ENCODE data around the gene PAK1.

The PAK1 gene

GRCh38 chr11:77418971-77419597 is 54.8 kb downstream of the PAK1 start:
- Histone ChIP-seq H3K4me1 (ENCODE audit: control insufficient read depth, insufficient read depth, low read length) (no peaks in the 10 kb centered on the region), H3K4me3 (ENCODE audit: low read length in 2 of 2) (no peak overlapping the region), H3K9ac (ENCODE audit: low read length in 2 of 2) (no peak overlapping the region), H3K36me3 (ENCODE audit: control insufficient read depth in 2 of 2, insufficient read depth in 2 of 2, low read length in 2 of 2) (no peaks in the 10 kb centered on the region), H3K27ac (ENCODE audit: low read length) (no peak overlapping the region), H3K9me3 (ENCODE audit: control insufficient read depth in 2 of 2, low read length in 2 of 2) (no peaks in the 10 kb centered on the region), H3K27me3 (ENCODE audit: control insufficient read depth in 1 of 2, insufficient read depth in 2 of 2, low read length in 2 of 2) (no peaks in the 10 kb centered on the region)

- H3K36me3 ChIP-seq (ENCODE audit: control insufficient read depth in 2 of 2, insufficient read depth in 2 of 2, low read length in 2 of 2), result no peaks in the 10 kb centered on the region
- H3K9me3 ChIP-seq (ENCODE audit: control insufficient read depth in 2 of 2, low read length in 2 of 2), result no peaks in the 10 kb centered on the region
- no peak overlapping the region for H3K4me3 ChIP-seq (ENCODE audit: low read length in 2 of 2)
- no peak overlapping the region for H3K9ac ChIP-seq (ENCODE audit: low read length in 2 of 2)
- no peak overlapping the region for H3K27ac ChIP-seq (ENCODE audit: low read length)
- no peaks in the 10 kb centered on the region for H3K27me3 ChIP-seq (ENCODE audit: control insufficient read depth in 1 of 2, insufficient read depth in 2 of 2, low read length in 2 of 2)
- H3K4me1 ChIP-seq (ENCODE audit: control insufficient read depth, insufficient read depth, low read length), result no peaks in the 10 kb centered on the region
Measured at GRCh38 chr11:77418155-77418970, 55.5 kb downstream of the PAK1 start.

- H3K36me3 ChIP-seq (ENCODE audit: control insufficient read depth in 2 of 2, insufficient read depth in 2 of 2, low read length in 2 of 2), result no peaks in the 10 kb centered on the region
- no peak overlapping the region for H3K4me3 ChIP-seq (ENCODE audit: low read length in 2 of 2)
- peaks cover 9% of the 10 kb centered on the region for H3K4me1 ChIP-seq (ENCODE audit: control insufficient read depth, insufficient read depth, low read length)
- no peaks in the 10 kb centered on the region for H3K27me3 ChIP-seq (ENCODE audit: control insufficient read depth in 1 of 2, insufficient read depth in 2 of 2, low read length in 2 of 2)
- no peak overlapping the region for H3K9ac ChIP-seq (ENCODE audit: low read length in 2 of 2)
- no peak overlapping the region for H3K27ac ChIP-seq (ENCODE audit: low read length)
- H3K9me3 ChIP-seq (ENCODE audit: control insufficient read depth in 2 of 2, low read length in 2 of 2), result no peaks in the 10 kb centered on the region
Measured at GRCh38 chr11:77416357-77416756, 57.5 kb downstream of the PAK1 start.

- H3K9me3 ChIP-seq (ENCODE audit: control insufficient read depth in 2 of 2, low read length in 2 of 2), result no peaks in the 10 kb centered on the region
- H3K4me1 ChIP-seq (ENCODE audit: control insufficient read depth, insufficient read depth, low read length), result peaks cover 13% of the 10 kb centered on the region
- H3K27ac ChIP-seq (ENCODE audit: low read length), result no peak overlapping the region
- H3K4me3 ChIP-seq (ENCODE audit: low read length in 2 of 2), result no peak overlapping the region
- H3K9ac ChIP-seq (ENCODE audit: low read length in 2 of 2), result no peak overlapping the region
- no peaks in the 10 kb centered on the region for H3K27me3 ChIP-seq (ENCODE audit: control insufficient read depth in 1 of 2, insufficient read depth in 2 of 2, low read length in 2 of 2)
- no peaks in the 10 kb centered on the region for H3K36me3 ChIP-seq (ENCODE audit: control insufficient read depth in 2 of 2, insufficient read depth in 2 of 2, low read length in 2 of 2)
Measured at GRCh38 chr11:77413850-77414460, 59.9 kb downstream of the PAK1 start.

- Histone ChIP-seq H3K9ac (ENCODE audit: low read length in 2 of 2) (no peak overlapping the region), H3K27me3 (ENCODE audit: control insufficient read depth in 1 of 2, insufficient read depth in 2 of 2, low read length in 2 of 2) (no peaks in the 10 kb centered on the region), H3K4me3 (ENCODE audit: low read length in 2 of 2) (no peak overlapping the region), H3K9me3 (ENCODE audit: control insufficient read depth in 2 of 2, low read length in 2 of 2) (no peaks in the 10 kb centered on the region), H3K27ac (ENCODE audit: low read length) (no peak overlapping the region), H3K36me3 (ENCODE audit: control insufficient read depth in 2 of 2, insufficient read depth in 2 of 2, low read length in 2 of 2) (no peaks in the 10 kb centered on the region), H3K4me1 (ENCODE audit: control insufficient read depth, insufficient read depth, low read length) (peaks cover 13% of the 10 kb centered on the region)
Measured at GRCh38 chr11:77412814-77413213, 61.1 kb downstream of the PAK1 start.

GRCh38 chr11:77411717-77412441 is 62.0 kb downstream of the PAK1 start:
- H3K36me3 ChIP-seq (ENCODE audit: control insufficient read depth in 2 of 2, insufficient read depth in 2 of 2, low read length in 2 of 2), result no peaks in the 10 kb centered on the region
- H3K9ac ChIP-seq (ENCODE audit: low read length in 2 of 2), result peak overlapping the region; percentile 77 to 83
- peak overlapping the region; percentile 79 for H3K27ac ChIP-seq (ENCODE audit: low read length)
- no peaks in the 10 kb centered on the region for H3K9me3 ChIP-seq (ENCODE audit: control insufficient read depth in 2 of 2, low read length in 2 of 2)
- no peaks in the 10 kb centered on the region for H3K27me3 ChIP-seq (ENCODE audit: control insufficient read depth in 1 of 2, insufficient read depth in 2 of 2, low read length in 2 of 2)
- H3K4me3 ChIP-seq (ENCODE audit: low read length in 2 of 2), result peak overlapping the region; percentile 73 to 88
- H3K4me1 ChIP-seq (ENCODE audit: control insufficient read depth, insufficient read depth, low read length), result peaks cover 13% of the 10 kb centered on the region

GRCh38 chr11:77411137-77411707 is 62.7 kb downstream of the PAK1 start:
- H3K27ac ChIP-seq (ENCODE audit: low read length), result peak overlapping the region; percentile 79

GRCh38 chr11:77410076-77410827 is 63.6 kb downstream of the PAK1 start:
- no peak overlapping the region for H3K9ac ChIP-seq (ENCODE audit: low read length in 2 of 2)
- peak overlapping the region; percentile 26 for H3K27ac ChIP-seq (ENCODE audit: low read length)
- peaks cover 17% of the 10 kb centered on the region for H3K4me1 ChIP-seq (ENCODE audit: control insufficient read depth, insufficient read depth, low read length)

More at GRCh38 chr11:77411137-77411707, 62.7 kb downstream of the PAK1 start:
- H3K9ac ChIP-seq (ENCODE audit: low read length in 2 of 2), result peak overlapping the region; percentile 77 to 83
- no peaks in the 10 kb centered on the region for H3K36me3 ChIP-seq (ENCODE audit: control insufficient read depth in 2 of 2, insufficient read depth in 2 of 2, low read length in 2 of 2)
- H3K4me3 ChIP-seq (ENCODE audit: low read length in 2 of 2), result peak overlapping the region; percentile 73 to 88
- H3K27me3 ChIP-seq (ENCODE audit: control insufficient read depth in 1 of 2, insufficient read depth in 2 of 2, low read length in 2 of 2), result no peaks in the 10 kb centered on the region
- H3K9me3 ChIP-seq (ENCODE audit: control insufficient read depth in 2 of 2, low read length in 2 of 2), result no peaks in the 10 kb centered on the region
- peaks cover 16% of the 10 kb centered on the region for H3K4me1 ChIP-seq (ENCODE audit: control insufficient read depth, insufficient read depth, low read length)

GRCh38 chr11:77409046-77409445 is 64.8 kb downstream of the PAK1 start:
- Histone ChIP-seq H3K4me1 (ENCODE audit: control insufficient read depth, insufficient read depth, low read length) (peaks cover 17% of the 10 kb centered on the region), H3K36me3 (ENCODE audit: control insufficient read depth in 2 of 2, insufficient read depth in 2 of 2, low read length in 2 of 2) (no peaks in the 10 kb centered on the region), H3K9ac (ENCODE audit: low read length in 2 of 2) (no peak overlapping the region), H3K27me3 (ENCODE audit: control insufficient read depth in 1 of 2, insufficient read depth in 2 of 2, low read length in 2 of 2) (no peaks in the 10 kb centered on the region), H3K4me3 (ENCODE audit: low read length in 2 of 2) (no peak overlapping the region), H3K27ac (ENCODE audit: low read length) (no peak overlapping the region), H3K9me3 (ENCODE audit: control insufficient read depth in 2 of 2, low read length in 2 of 2) (no peaks in the 10 kb centered on the region)

More at GRCh38 chr11:77410076-77410827, 63.6 kb downstream of the PAK1 start:
- peak overlapping the region in 1 of 2 donors; percentile 88 for H3K4me3 ChIP-seq (ENCODE audit: low read length in 2 of 2)
- H3K27me3 ChIP-seq (ENCODE audit: control insufficient read depth in 1 of 2, insufficient read depth in 2 of 2, low read length in 2 of 2), result no peaks in the 10 kb centered on the region
- H3K36me3 ChIP-seq (ENCODE audit: control insufficient read depth in 2 of 2, insufficient read depth in 2 of 2, low read length in 2 of 2), result no peaks in the 10 kb centered on the region
- H3K9me3 ChIP-seq (ENCODE audit: control insufficient read depth in 2 of 2, low read length in 2 of 2), result no peaks in the 10 kb centered on the region

GRCh38 chr11:77407613-77408012 is 66.3 kb downstream of the PAK1 start:
- Histone ChIP-seq H3K36me3 (ENCODE audit: control insufficient read depth in 2 of 2, insufficient read depth in 2 of 2, low read length in 2 of 2) (no peaks in the 10 kb centered on the region), H3K9ac (ENCODE audit: low read length in 2 of 2) (no peak overlapping the region), H3K4me1 (ENCODE audit: control insufficient read depth, insufficient read depth, low read length) (peaks cover 15% of the 10 kb centered on the region), H3K4me3 (ENCODE audit: low read length in 2 of 2) (no peak overlapping the region), H3K27ac (ENCODE audit: low read length) (no peak overlapping the region), H3K27me3 (ENCODE audit: control insufficient read depth in 1 of 2, insufficient read depth in 2 of 2, low read length in 2 of 2) (no peaks in the 10 kb centered on the region), H3K9me3 (ENCODE audit: control insufficient read depth in 2 of 2, low read length in 2 of 2) (no peaks in the 10 kb centered on the region)

All from stomach smooth muscle (tissue), 2 donors.